Astrocyte of the cerebellum (primary cell): ENCODE results near the gene ZKSCAN2.

Source experiments
- DNase-seq: peaks from one replicate; pipeline ENCODE4 v3.0.0-alpha.2; 2011; ENCODE audit warnings: low read depth
- H3K4me3 ChIP-seq: 2 replicates; pipeline ENCODE4 v1.5.1; 2011; ENCODE audit warnings: mild to moderate bottlenecking, low read depth, low read length, moderate library complexity
- CTCF ChIP-seq: IDR thresholded peaks from 2 replicates; pipeline ENCODE4 v1.5.1; 2012; ENCODE audit warnings: low read length, low read depth, moderate library complexity, mild to moderate bottlenecking; ENCODE audit errors: missing control alignments
- in situ Hi-C: cut with HindIII; loops from 2 replicates; pipeline ENCODE4 v1.10.0; 2017; ENCODE audit warnings: low sequenced_read_pairs

ZKSCAN2 gene

GRCh38 chr16:25257470-25257955 is at the start of gene ZKSCAN2:
Gene ZKSCAN2, minus strand, starts transcription at chr16:25257845. Its CDS starts 718 bp downstream, at chr16:25257127.
- in situ Hi-C loops = no loop called here
- TF ChIP-seq CTCF = no peak
- DNase-seq = peak; percentile 62
- peak within 1 kb of the TSS; percentile 81 for H3K4me3 ChIP-seq

GRCh38 chr16:25299792-25300590 is 42.3 kb upstream of the ZKSCAN2 start:
- no peak for TF ChIP-seq CTCF
- H3K4me3 ChIP-seq = no peak overlapping the region
- DNase-seq = no peak
- in situ Hi-C loops = no loop called here

GRCh38 chr16:25298165-25298872 is 40.7 kb upstream of the ZKSCAN2 start:
- in situ Hi-C loops = no loop called here
- TF ChIP-seq CTCF = no peak
- H3K4me3 ChIP-seq = no peak overlapping the region
- DNase-seq = no peak

GRCh38 chr16:25297151-25297787 is 39.6 kb upstream of the ZKSCAN2 start:
- no peak for TF ChIP-seq CTCF
- in situ Hi-C loops = no loop called here
- DNase-seq = no peak
- no peak overlapping the region for H3K4me3 ChIP-seq

GRCh38 chr16:25291580-25291979 is 33.9 kb upstream of the ZKSCAN2 start:
- no peak overlapping the region for H3K4me3 ChIP-seq
- in situ Hi-C loops = no loop called here
- no peak for TF ChIP-seq CTCF
- no peak for DNase-seq

GRCh38 chr16:25289466-25289865 is 31.8 kb upstream of the ZKSCAN2 start:
- DNase-seq = no peak
- TF ChIP-seq CTCF = no peak
- H3K4me3 ChIP-seq = no peak overlapping the region
- in situ Hi-C loops = no loop called here
